ENCODE results near the gene PLEKHA5. TPM values are rescaled to one million over a fixed set of nuclear protein-coding genes. Genes with fewer than 3 reads are reported as not detected.

PLEKHA5 gene
- total RNA-seq, 4 donors from 2014 or later: 34.7 to 59.4 (median 41.7) TPM

GRCh38 chr12:19196959-19197630 is 67.6 kb downstream of the PLEKHA5 start:
- Histone ChIP-seq H3K27me3 (no peaks in the 10 kb centered on the region), H3K36me3 (no peaks in the 10 kb centered on the region), H3K4me3 (no peak overlapping the region), H3K9me3 (no peaks in the 10 kb centered on the region), H3K27ac (no peak overlapping the region), H3K4me1 (no peaks in the 10 kb centered on the region)
- TF ChIP-seq POLR2A (IDR thresholded peaks at IDR 0.05) (no peak), CTCF (IDR thresholded peaks at IDR 0.05) (no peak)
- DNase-seq: no peak

- H3K4me1 ChIP-seq: no peaks in the 10 kb centered on the region
These were observed 68.7 kb downstream of the PLEKHA5 start for GRCh38 chr12:19198272-19198671.

GRCh38 chr12:19199332-19199731 is 69.8 kb downstream of the PLEKHA5 start:
- no peak for DNase-seq
- Histone ChIP-seq H3K27me3 (no peaks in the 10 kb centered on the region), H3K36me3 (no peaks in the 10 kb centered on the region), H3K4me1 (no peaks in the 10 kb centered on the region), H3K27ac (no peak overlapping the region), H3K4me3 (no peak overlapping the region), H3K9me3 (no peaks in the 10 kb centered on the region)
- TF ChIP-seq CTCF (IDR thresholded peaks at IDR 0.05): no peak
- no peak for TF ChIP-seq POLR2A (IDR thresholded peaks at IDR 0.05)

More at GRCh38 chr12:19198272-19198671, 68.7 kb downstream of the PLEKHA5 start:
- Histone ChIP-seq H3K27ac (no peak overlapping the region), H3K27me3 (no peaks in the 10 kb centered on the region), H3K9me3 (no peaks in the 10 kb centered on the region), H3K4me3 (no peak overlapping the region), H3K36me3 (no peaks in the 10 kb centered on the region)
- no peak for DNase-seq
- no peak for TF ChIP-seq CTCF (IDR thresholded peaks at IDR 0.05)
- TF ChIP-seq POLR2A (IDR thresholded peaks at IDR 0.05): no peak

GRCh38 chr12:19200261-19200660 is 70.7 kb downstream of the PLEKHA5 start:
- H3K27ac ChIP-seq: no peak overlapping the region
- no peak for DNase-seq
- no peaks in the 10 kb centered on the region for H3K4me1 ChIP-seq
- H3K27me3 ChIP-seq: no peaks in the 10 kb centered on the region
- no peaks in the 10 kb centered on the region for H3K9me3 ChIP-seq
- no peak overlapping the region for H3K4me3 ChIP-seq
- TF ChIP-seq POLR2A (IDR thresholded peaks at IDR 0.05): no peak
- no peak for TF ChIP-seq CTCF (IDR thresholded peaks at IDR 0.05)
- no peaks in the 10 kb centered on the region for H3K36me3 ChIP-seq

GRCh38 chr12:19201661-19202060 is 72.1 kb downstream of the PLEKHA5 start:
- H3K9me3 ChIP-seq: no peaks in the 10 kb centered on the region
- DNase-seq: no peak
- H3K27ac ChIP-seq: no peak overlapping the region
- no peak overlapping the region for H3K4me3 ChIP-seq
- H3K36me3 ChIP-seq: no peaks in the 10 kb centered on the region
- H3K4me1 ChIP-seq: no peaks in the 10 kb centered on the region
- H3K27me3 ChIP-seq: no peaks in the 10 kb centered on the region
- TF ChIP-seq CTCF (IDR thresholded peaks at IDR 0.05) (no peak), POLR2A (IDR thresholded peaks at IDR 0.05) (no peak)

All from Peyer's patch (tissue), 4 donors.